ENCODE data around the gene ARL4A. TPM values are rescaled to one million over a fixed set of nuclear protein-coding genes. Genes with fewer than 3 reads are reported as not detected.

Gene ARL4A
- total and polyA plus RNA-seq, 9 of the 15 experiments (the other 6 are each of a cell fraction or from before 2014, with no cell fraction given): 118 to 688 (median 172) TPM

GRCh38 chr7:12715372-12716133, 28.1 kb downstream of the ARL4A start (continued):
- TF ChIP-seq ADNP (tag; IDR thresholded peaks at IDR 0.05): no peak
- peak; percentile 74; the same call in 1 of the 2 replicates for TF ChIP-seq ZNF75A (CRISPR knock-in tag; IDR thresholded peaks at IDR 0.05)
- peak; percentile 79; the same call in 1 of the 2 replicates for TF ChIP-seq ZNF175 (CRISPR knock-in tag; IDR thresholded peaks at IDR 0.05; ENCODE audit: low read depth)
- TF ChIP-seq, protein P1, sequence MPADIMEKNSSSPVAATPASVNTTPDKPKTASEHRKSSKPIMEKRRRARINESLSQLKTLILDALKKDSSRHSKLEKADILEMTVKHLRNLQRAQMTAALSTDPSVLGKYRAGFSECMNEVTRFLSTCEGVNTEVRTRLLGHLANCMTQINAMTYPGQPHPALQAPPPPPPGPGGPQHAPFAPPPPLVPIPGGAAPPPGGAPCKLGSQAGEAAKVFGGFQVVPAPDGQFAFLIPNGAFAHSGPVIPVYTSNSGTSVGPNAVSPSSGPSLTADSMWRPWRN (IDR thresholded peaks at IDR 0.05; ENCODE audit: low read depth): no peak
- peak; percentile 66; the same call in 1 of the 2 replicates for TF ChIP-seq ZKSCAN8 (CRISPR knock-in tag; IDR thresholded peaks at IDR 0.05)
- TF ChIP-seq CEBPG (CRISPR knock-in tag; IDR thresholded peaks at IDR 0.05): peak; percentile 94
- TF ChIP-seq CEBPG (tag; conservative IDR thresholded peaks at IDR 0.05 in 1 of 2, IDR thresholded peaks at IDR 0.05 in 1 of 2): peak; percentile 92 to 94; a peak in 3 of 4 replicates
- peak; percentile 93 for TF ChIP-seq EP300 (IDR thresholded peaks at IDR 0.05; ENCODE audit: low read length)
- TF ChIP-seq KLF13 (tag; IDR thresholded peaks at IDR 0.05; ENCODE audit: borderline replicate concordance, low read depth): peak; percentile 63; the same call in 1 of the 2 replicates
- TF ChIP-seq ZC3H8 (IDR thresholded peaks at IDR 0.05): no peak
- TF ChIP-seq MAFF (IDR thresholded peaks at IDR 0.05; ENCODE audit: low read length): peak; percentile 94
- TF ChIP-seq PBX2 (CRISPR knock-in tag; IDR thresholded peaks at IDR 0.05; ENCODE audit: low read depth): no peak
- TF ChIP-seq PBX2 (tag; conservative IDR thresholded peaks at IDR 0.05; ENCODE audit: low read depth): 0 out of 2 replicates have a peak, but pooled peaks have one; percentile 14
- peak; percentile 83 for TF ChIP-seq ARID1B (IDR thresholded peaks at IDR 0.05)
- peak; percentile 53 for TF ChIP-seq PML (IDR thresholded peaks at IDR 0.05; ENCODE audit: low read length)
- no peak for TF ChIP-seq NFE2L1 (tag; IDR thresholded peaks at IDR 0.05; ENCODE audit: borderline replicate concordance, low read depth)
- TF ChIP-seq BCL6 (CRISPR knock-in tag; IDR thresholded peaks at IDR 0.05): no peak; the same call in 1 of the 2 replicates
- peak; percentile 99 for TF ChIP-seq GATAD2B (IDR thresholded peaks at IDR 0.05; ENCODE audit: borderline replicate concordance)
- peak; percentile 94 for TF ChIP-seq POLR2A (conservative IDR thresholded peaks at IDR 0.05)
- TF ChIP-seq, protein P2, sequence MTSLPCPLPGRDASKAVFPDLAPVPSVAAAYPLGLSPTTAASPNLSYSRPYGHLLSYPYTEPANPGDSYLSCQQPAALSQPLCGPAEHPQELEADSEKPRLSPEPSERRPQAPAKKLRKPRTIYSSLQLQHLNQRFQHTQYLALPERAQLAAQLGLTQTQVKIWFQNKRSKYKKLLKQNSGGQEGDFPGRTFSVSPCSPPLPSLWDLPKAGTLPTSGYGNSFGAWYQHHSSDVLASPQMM (CRISPR knock-in tag; IDR thresholded peaks at IDR 0.05): 0 out of 2 replicates have a peak, but pooled peaks have one; percentile 13
- no peak for TF ChIP-seq E2F6 (IDR thresholded peaks at IDR 0.05; ENCODE audit: borderline replicate concordance in 1 of 2, extremely low read depth in 1 of 2, insufficient read depth in 1 of 2, insufficient read length in 1 of 2, low read depth in 1 of 2, low read length in 1 of 2, poor library complexity in 1 of 2, severe bottlenecking in 1 of 2)
- TF ChIP-seq ZNF668 (CRISPR knock-in tag; IDR thresholded peaks at IDR 0.05): no peak
- TF ChIP-seq, protein P3, sequence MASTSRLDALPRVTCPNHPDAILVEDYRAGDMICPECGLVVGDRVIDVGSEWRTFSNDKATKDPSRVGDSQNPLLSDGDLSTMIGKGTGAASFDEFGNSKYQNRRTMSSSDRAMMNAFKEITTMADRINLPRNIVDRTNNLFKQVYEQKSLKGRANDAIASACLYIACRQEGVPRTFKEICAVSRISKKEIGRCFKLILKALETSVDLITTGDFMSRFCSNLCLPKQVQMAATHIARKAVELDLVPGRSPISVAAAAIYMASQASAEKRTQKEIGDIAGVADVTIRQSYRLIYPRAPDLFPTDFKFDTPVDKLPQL (IDR thresholded peaks at IDR 0.05; ENCODE audit: extremely low read depth, insufficient read length): peak; percentile 41
